ENCODE results near the gene CLEC4G. TPM values are rescaled to one million over a fixed set of nuclear protein-coding genes. Genes with fewer than 3 reads are reported as not detected.

The CLEC4G gene
- total and polyA plus RNA-seq, 2 donors from 2014 or later = 0.72 to 1.1 TPM

DNA sequence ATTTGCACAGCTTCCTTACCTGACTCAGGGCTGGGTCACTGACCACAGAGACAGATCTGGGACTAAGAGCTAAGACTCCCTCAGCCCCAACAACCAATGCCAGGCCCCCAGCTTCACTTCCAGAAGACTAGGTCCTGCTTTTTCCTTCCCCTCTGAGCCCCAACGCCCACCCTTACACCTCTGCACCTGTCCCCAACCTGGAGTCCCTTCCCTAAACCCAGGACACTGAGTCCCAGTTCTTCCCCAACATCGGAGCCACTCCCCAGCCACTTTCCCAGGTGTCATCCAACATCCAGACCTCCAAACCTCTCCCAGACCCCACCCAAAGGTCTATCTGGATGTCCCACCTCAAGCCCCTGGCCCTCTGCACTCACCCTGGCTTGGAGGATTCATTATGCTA is 32.9 kb downstream of the CLEC4G start:
- no peak overlapping the region for H3K9ac ChIP-seq (ENCODE audit: low read length in 3 of 3)
- no peaks in the 10 kb centered on the region for H3K4me1 ChIP-seq (ENCODE audit: control insufficient read depth in 2 of 3, insufficient read depth in 2 of 3, low read depth in 1 of 3, low read length in 3 of 3)
- H3K27ac ChIP-seq (ENCODE audit: low read depth in 2 of 2, low read length in 2 of 2) = no peak overlapping the region
- intact Hi-C loops (cut with DNase I) = no loop called here
- FAIRE-seq (no peak), DNase-seq (no peak)
- no peak overlapping the region for H3K4me3 ChIP-seq (ENCODE audit: low read length in 3 of 3)
- H3K9me3 ChIP-seq (ENCODE audit: control insufficient read depth in 2 of 3, insufficient read depth in 1 of 3, low read length in 3 of 3) = no peaks in the 10 kb centered on the region
- H3K27me3 ChIP-seq (ENCODE audit: control insufficient read depth, insufficient read depth, low read length) = no peaks in the 10 kb centered on the region
- no peaks in the 10 kb centered on the region for H3K36me3 ChIP-seq (ENCODE audit: control insufficient read depth in 2 of 3, insufficient read depth in 3 of 3, low read length in 3 of 3)
- TF ChIP-seq, protein P1, sequence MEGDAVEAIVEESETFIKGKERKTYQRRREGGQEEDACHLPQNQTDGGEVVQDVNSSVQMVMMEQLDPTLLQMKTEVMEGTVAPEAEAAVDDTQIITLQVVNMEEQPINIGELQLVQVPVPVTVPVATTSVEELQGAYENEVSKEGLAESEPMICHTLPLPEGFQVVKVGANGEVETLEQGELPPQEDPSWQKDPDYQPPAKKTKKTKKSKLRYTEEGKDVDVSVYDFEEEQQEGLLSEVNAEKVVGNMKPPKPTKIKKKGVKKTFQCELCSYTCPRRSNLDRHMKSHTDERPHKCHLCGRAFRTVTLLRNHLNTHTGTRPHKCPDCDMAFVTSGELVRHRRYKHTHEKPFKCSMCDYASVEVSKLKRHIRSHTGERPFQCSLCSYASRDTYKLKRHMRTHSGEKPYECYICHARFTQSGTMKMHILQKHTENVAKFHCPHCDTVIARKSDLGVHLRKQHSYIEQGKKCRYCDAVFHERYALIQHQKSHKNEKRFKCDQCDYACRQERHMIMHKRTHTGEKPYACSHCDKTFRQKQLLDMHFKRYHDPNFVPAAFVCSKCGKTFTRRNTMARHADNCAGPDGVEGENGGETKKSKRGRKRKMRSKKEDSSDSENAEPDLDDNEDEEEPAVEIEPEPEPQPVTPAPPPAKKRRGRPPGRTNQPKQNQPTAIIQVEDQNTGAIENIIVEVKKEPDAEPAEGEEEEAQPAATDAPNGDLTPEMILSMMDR (IDR thresholded peaks at IDR 0.05; ENCODE audit: borderline replicate concordance, extremely low read depth, insufficient read depth) = no peak

- no peak for DNase-seq
- FAIRE-seq = no peak
- intact Hi-C loops (cut with DNase I) = no loop called here
- Histone ChIP-seq H3K4me1 (ENCODE audit: control insufficient read depth in 2 of 3, insufficient read depth in 2 of 3, low read depth in 1 of 3, low read length in 3 of 3) (no peaks in the 10 kb centered on the region), H3K4me3 (ENCODE audit: low read length in 3 of 3) (no peak overlapping the region), H3K9me3 (ENCODE audit: control insufficient read depth in 2 of 3, insufficient read depth in 1 of 3, low read length in 3 of 3) (no peaks in the 10 kb centered on the region), H3K9ac (ENCODE audit: low read length in 3 of 3) (no peak overlapping the region), H3K27me3 (ENCODE audit: control insufficient read depth, insufficient read depth, low read length) (no peaks in the 10 kb centered on the region), H3K27ac (ENCODE audit: low read depth in 2 of 2, low read length in 2 of 2) (no peak overlapping the region), H3K36me3 (ENCODE audit: control insufficient read depth in 2 of 3, insufficient read depth in 3 of 3, low read length in 3 of 3) (no peaks in the 10 kb centered on the region)
- TF ChIP-seq, protein P1 (IDR thresholded peaks at IDR 0.05; ENCODE audit: borderline replicate concordance, extremely low read depth, insufficient read depth) = no peak
These were observed 33.3 kb downstream of the CLEC4G start for GRCh38 chr19:7698583-7698982.

DNA sequence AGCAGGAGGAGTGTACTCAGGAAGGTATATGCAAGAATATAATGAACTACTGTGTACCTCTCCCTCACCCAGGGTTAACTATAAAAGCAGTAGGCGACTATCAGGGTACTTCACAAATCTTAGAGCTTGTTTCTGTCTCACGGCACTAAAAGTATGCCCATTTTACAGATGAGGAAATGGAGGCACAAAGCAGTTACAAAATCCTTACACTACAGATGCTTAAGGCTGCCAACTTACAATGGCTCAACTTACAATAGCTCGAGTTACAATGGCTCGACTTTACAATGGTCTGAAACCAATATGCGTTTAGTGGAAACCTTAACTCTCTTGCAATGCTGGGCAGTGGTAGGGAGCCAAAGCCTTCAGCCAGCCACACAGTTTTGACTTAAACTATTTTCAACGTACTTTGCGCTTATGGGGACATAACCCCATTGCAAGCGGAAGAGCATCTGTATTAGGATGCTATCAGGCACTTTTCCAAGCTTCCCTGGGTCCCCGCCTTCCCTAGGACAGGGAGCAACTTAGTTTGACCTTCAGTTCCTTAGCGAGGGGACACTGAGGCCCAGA is 34.1 kb downstream of the CLEC4G start:
- Histone ChIP-seq H3K27me3 (ENCODE audit: control insufficient read depth, insufficient read depth, low read length) (no peaks in the 10 kb centered on the region), H3K4me1 (ENCODE audit: control insufficient read depth in 2 of 3, insufficient read depth in 2 of 3, low read depth in 1 of 3, low read length in 3 of 3) (no peaks in the 10 kb centered on the region), H3K27ac (ENCODE audit: low read depth in 2 of 2, low read length in 2 of 2) (no peak overlapping the region), H3K4me3 (ENCODE audit: low read length in 3 of 3) (no peak overlapping the region), H3K9me3 (ENCODE audit: control insufficient read depth in 2 of 3, insufficient read depth in 1 of 3, low read length in 3 of 3) (no peaks in the 10 kb centered on the region), H3K36me3 (ENCODE audit: control insufficient read depth in 2 of 3, insufficient read depth in 3 of 3, low read length in 3 of 3) (no peaks in the 10 kb centered on the region), H3K9ac (ENCODE audit: low read length in 3 of 3) (no peak overlapping the region)
- intact Hi-C loops (cut with DNase I) = no loop called here
- TF ChIP-seq, protein P1 (IDR thresholded peaks at IDR 0.05; ENCODE audit: borderline replicate concordance, extremely low read depth, insufficient read depth) = no peak
- DNase-seq (no peak), FAIRE-seq (no peak)

DNA sequence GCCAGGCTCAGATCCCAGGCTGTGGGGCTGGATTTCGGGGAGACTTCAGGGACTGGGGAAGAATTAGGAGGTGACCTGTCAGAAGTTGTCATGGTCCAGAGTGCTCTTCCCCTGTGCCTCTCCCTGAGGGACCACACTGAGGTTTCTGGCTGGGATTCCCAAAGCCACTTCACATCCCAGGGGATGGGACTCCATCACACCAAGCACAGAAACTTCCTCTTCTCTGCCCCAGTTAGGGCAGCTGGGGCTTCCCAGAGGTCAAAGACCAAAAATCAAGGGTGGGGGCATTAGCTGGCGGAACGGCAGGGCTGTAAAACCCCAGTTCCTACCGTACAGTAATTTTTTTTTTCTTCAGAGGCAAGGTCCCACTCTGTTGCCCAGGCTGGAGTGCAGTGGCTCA is 37.4 kb downstream of the CLEC4G start:
- TF ChIP-seq, protein P1 (IDR thresholded peaks at IDR 0.05; ENCODE audit: borderline replicate concordance, extremely low read depth, insufficient read depth) = no peak
- H3K36me3 ChIP-seq (ENCODE audit: control insufficient read depth in 2 of 3, insufficient read depth in 3 of 3, low read length in 3 of 3) = no peaks in the 10 kb centered on the region
- peaks cover 0 to 3% (median 0%) of the 10 kb centered on the region in 3 donors for H3K9me3 ChIP-seq (ENCODE audit: control insufficient read depth in 2 of 3, insufficient read depth in 1 of 3, low read length in 3 of 3)
- H3K9ac ChIP-seq (ENCODE audit: low read length in 3 of 3) = no peak overlapping the region
- H3K27ac ChIP-seq (ENCODE audit: low read depth in 2 of 2, low read length in 2 of 2) = no peak overlapping the region
- no peak overlapping the region for H3K4me3 ChIP-seq (ENCODE audit: low read length in 3 of 3)
- H3K4me1 ChIP-seq (ENCODE audit: control insufficient read depth in 2 of 3, insufficient read depth in 2 of 3, low read depth in 1 of 3, low read length in 3 of 3) = no peaks in the 10 kb centered on the region
- no peak for FAIRE-seq
- intact Hi-C loops (cut with DNase I) = no loop called here
- no peaks in the 10 kb centered on the region for H3K27me3 ChIP-seq (ENCODE audit: control insufficient read depth, insufficient read depth, low read length)
- no peak for DNase-seq
